GM12878 (cell line): ENCODE data around the gene UGT1A8.

Experiments
- JUND ChIP-seq: IDR thresholded peaks from 2 replicates; pipeline ENCODE4 v1.6.1; 2012; ENCODE audit warnings: low read depth, mild to moderate bottlenecking, low read length, improper control_type of control experiment, moderate library complexity
- SP1 ChIP-seq: IDR thresholded peaks from one replicate; pipeline ENCODE4 v1.6.1; 2011; ENCODE audit warnings: low read depth, low read length
- TF ChIP-seq, protein P1 (sequence below): IDR thresholded peaks from 2 replicates; pipeline ENCODE4 v1.6.1; 2011; ENCODE audit warnings: mild to moderate bottlenecking, low read depth, low read length, moderate library complexity; ENCODE audit not compliant: insufficient replicate concordance
- TF ChIP-seq, protein P2 (sequence below), 3 experiments: IDR thresholded peaks in 2 of 3; conservative IDR thresholded peaks in 1 of 3; 2 replicates each; pipeline ENCODE4 v1.5.1; 2011; ENCODE audit warnings: low read depth in 3 of 3, low read length in 3 of 3, mild to moderate bottlenecking in 3 of 3, control low read depth in 2 of 3, moderate library complexity in 2 of 3, inconsistent platforms in 1 of 3, mixed read lengths in 1 of 3; ENCODE audit not compliant: control insufficient read depth in 2 of 3, insufficient read depth in 1 of 3; ENCODE audit errors: extremely low read depth in 1 of 3
- TF ChIP-seq, protein P3 (sequence below): IDR thresholded peaks from 2 replicates; pipeline ENCODE4 v1.6.1; 2012; ENCODE audit warnings: mild to moderate bottlenecking, low read depth, low read length

DNA sequence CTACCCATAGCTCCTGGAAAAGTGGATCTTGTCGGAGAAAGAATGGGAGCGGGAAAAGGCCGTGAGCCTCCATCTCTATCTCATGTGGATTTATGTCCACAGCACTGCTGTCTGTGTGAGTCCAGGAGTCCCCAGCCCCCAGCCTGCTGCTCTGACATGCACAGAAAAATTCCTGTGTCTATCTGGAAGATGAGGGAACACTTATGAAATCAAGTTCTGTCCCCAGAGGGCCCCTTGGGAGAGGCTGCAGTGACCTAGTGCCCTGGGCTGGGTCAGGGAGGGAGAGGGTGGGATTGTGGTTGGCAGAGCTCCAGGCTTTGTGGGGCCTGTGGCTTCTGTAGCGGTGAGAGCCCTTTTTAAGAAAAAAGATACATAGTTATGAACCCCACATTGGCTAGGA lies 199.3 kb downstream of the UGT1A8 start:
- TF ChIP-seq, protein P1, sequence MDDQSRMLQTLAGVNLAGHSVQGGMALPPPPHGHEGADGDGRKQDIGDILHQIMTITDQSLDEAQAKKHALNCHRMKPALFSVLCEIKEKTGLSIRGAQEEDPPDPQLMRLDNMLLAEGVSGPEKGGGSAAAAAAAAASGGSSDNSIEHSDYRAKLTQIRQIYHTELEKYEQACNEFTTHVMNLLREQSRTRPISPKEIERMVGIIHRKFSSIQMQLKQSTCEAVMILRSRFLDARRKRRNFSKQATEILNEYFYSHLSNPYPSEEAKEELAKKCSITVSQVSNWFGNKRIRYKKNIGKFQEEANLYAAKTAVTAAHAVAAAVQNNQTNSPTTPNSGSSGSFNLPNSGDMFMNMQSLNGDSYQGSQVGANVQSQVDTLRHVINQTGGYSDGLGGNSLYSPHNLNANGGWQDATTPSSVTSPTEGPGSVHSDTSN, result no peak
- TF ChIP-seq, protein P2, sequence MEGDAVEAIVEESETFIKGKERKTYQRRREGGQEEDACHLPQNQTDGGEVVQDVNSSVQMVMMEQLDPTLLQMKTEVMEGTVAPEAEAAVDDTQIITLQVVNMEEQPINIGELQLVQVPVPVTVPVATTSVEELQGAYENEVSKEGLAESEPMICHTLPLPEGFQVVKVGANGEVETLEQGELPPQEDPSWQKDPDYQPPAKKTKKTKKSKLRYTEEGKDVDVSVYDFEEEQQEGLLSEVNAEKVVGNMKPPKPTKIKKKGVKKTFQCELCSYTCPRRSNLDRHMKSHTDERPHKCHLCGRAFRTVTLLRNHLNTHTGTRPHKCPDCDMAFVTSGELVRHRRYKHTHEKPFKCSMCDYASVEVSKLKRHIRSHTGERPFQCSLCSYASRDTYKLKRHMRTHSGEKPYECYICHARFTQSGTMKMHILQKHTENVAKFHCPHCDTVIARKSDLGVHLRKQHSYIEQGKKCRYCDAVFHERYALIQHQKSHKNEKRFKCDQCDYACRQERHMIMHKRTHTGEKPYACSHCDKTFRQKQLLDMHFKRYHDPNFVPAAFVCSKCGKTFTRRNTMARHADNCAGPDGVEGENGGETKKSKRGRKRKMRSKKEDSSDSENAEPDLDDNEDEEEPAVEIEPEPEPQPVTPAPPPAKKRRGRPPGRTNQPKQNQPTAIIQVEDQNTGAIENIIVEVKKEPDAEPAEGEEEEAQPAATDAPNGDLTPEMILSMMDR (IDR thresholded peaks at IDR 0.05 in 2 of 3, conservative IDR thresholded peaks at IDR 0.05 in 1 of 3; ENCODE audit: control insufficient read depth in 2 of 3, extremely low read depth in 1 of 3, insufficient read depth in 1 of 3, low read depth in 3 of 3, low read length in 3 of 3), result no peak
- TF ChIP-seq JUND (no peak), SP1 (no peak)
- TF ChIP-seq, protein P3, sequence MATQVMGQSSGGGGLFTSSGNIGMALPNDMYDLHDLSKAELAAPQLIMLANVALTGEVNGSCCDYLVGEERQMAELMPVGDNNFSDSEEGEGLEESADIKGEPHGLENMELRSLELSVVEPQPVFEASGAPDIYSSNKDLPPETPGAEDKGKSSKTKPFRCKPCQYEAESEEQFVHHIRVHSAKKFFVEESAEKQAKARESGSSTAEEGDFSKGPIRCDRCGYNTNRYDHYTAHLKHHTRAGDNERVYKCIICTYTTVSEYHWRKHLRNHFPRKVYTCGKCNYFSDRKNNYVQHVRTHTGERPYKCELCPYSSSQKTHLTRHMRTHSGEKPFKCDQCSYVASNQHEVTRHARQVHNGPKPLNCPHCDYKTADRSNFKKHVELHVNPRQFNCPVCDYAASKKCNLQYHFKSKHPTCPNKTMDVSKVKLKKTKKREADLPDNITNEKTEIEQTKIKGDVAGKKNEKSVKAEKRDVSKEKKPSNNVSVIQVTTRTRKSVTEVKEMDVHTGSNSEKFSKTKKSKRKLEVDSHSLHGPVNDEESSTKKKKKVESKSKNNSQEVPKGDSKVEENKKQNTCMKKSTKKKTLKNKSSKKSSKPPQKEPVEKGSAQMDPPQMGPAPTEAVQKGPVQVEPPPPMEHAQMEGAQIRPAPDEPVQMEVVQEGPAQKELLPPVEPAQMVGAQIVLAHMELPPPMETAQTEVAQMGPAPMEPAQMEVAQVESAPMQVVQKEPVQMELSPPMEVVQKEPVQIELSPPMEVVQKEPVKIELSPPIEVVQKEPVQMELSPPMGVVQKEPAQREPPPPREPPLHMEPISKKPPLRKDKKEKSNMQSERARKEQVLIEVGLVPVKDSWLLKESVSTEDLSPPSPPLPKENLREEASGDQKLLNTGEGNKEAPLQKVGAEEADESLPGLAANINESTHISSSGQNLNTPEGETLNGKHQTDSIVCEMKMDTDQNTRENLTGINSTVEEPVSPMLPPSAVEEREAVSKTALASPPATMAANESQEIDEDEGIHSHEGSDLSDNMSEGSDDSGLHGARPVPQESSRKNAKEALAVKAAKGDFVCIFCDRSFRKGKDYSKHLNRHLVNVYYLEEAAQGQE, result no peak
